Liver (tissue), 3 donors: Measurements from ENCODE around the gene SLC35C1.

Experiments used
- ATF3 ChIP-seq: IDR thresholded peaks from 2 replicates; pipeline ENCODE4 v1.6.1; 2016; ENCODE audit warnings: antibody characterized with exemption
- HNF4G ChIP-seq: IDR thresholded peaks from 2 replicates; pipeline ENCODE4 v1.6.1; 2016; ENCODE audit warnings: antibody characterized with exemption
- MAX ChIP-seq: IDR thresholded peaks from 2 replicates; pipeline ENCODE4 v1.6.1; 2016; ENCODE audit warnings: antibody characterized with exemption
- NR2F2 ChIP-seq: IDR thresholded peaks from 2 replicates; pipeline ENCODE4 v1.6.1; 2016; ENCODE audit warnings: antibody characterized with exemption
- RAD21 ChIP-seq, 2 donors: IDR thresholded peaks; 2 replicates each; pipeline ENCODE4 v1.6.1; 2016; ENCODE audit warnings: antibody characterized with exemption in 2 of 2, mild to moderate bottlenecking in 2 of 2
- REST ChIP-seq: IDR thresholded peaks from 2 replicates; pipeline ENCODE4 v1.6.1; 2016; ENCODE audit warnings: antibody characterized with exemption, mild to moderate bottlenecking
- SP1 ChIP-seq: IDR thresholded peaks from 2 replicates; pipeline ENCODE4 v1.6.1; 2018; ENCODE audit warnings: antibody characterized with exemption, mild to moderate bottlenecking
- TAF1 ChIP-seq: conservative IDR thresholded peaks from 2 replicates; pipeline ENCODE4 v1.6.1; 2016; ENCODE audit warnings: antibody characterized with exemption, mild to moderate bottlenecking
- ZBTB33 ChIP-seq: IDR thresholded peaks from 2 replicates; pipeline ENCODE4 v1.6.1; 2016; ENCODE audit warnings: antibody characterized with exemption
- TF ChIP-seq, protein P1 (sequence below): fragments of 150-350 bp; IDR thresholded peaks from 2 replicates; pipeline ENCODE4 v1.5.1; 2017; ENCODE audit warnings: improper control_type of control experiment, low read depth, low read length; ENCODE audit not compliant: missing input control
- donor health status: healthy.
- donor health status: healthy.

GRCh38 chr11:45794169-45794568 lies 10.8 kb upstream of the SLC35C1 start:
- TF ChIP-seq NR2F2: no peak
- TF ChIP-seq SP1: peak; percentile 42
- TF ChIP-seq, protein P1, sequence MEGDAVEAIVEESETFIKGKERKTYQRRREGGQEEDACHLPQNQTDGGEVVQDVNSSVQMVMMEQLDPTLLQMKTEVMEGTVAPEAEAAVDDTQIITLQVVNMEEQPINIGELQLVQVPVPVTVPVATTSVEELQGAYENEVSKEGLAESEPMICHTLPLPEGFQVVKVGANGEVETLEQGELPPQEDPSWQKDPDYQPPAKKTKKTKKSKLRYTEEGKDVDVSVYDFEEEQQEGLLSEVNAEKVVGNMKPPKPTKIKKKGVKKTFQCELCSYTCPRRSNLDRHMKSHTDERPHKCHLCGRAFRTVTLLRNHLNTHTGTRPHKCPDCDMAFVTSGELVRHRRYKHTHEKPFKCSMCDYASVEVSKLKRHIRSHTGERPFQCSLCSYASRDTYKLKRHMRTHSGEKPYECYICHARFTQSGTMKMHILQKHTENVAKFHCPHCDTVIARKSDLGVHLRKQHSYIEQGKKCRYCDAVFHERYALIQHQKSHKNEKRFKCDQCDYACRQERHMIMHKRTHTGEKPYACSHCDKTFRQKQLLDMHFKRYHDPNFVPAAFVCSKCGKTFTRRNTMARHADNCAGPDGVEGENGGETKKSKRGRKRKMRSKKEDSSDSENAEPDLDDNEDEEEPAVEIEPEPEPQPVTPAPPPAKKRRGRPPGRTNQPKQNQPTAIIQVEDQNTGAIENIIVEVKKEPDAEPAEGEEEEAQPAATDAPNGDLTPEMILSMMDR: no peak
- no peak for TF ChIP-seq TAF1
- TF ChIP-seq MAX: no peak
- TF ChIP-seq REST: peak; percentile 77
- TF ChIP-seq HNF4G: no peak
- TF ChIP-seq RAD21 (IDR thresholded peaks at IDR 0.05): no peak
- no peak for TF ChIP-seq ZBTB33
- TF ChIP-seq ATF3: no peak
